Aorta (tissue), 5 donors: ENCODE results near the gene SYNPR. TPM values are rescaled to one million over a fixed set of nuclear protein-coding genes. Genes with fewer than 3 reads are reported as not detected.
"Not testable (repeated sequence)": the region's sequence is repeated elsewhere in the genome, so short reads cannot be mapped to it uniquely, and the experiment has no call there.

Experiments used
- ATAC-seq: fragments of 200-7000 bp; cut with Tn5 transposase; one replicate; pipeline ENCODE4 v1.9.1; 2022; ENCODE audit warnings: moderate library complexity; ENCODE audit not compliant: low FRiP score
- DNase-seq, 2 donors: peaks; one replicate each; pipeline ENCODE4 v3.0.0-alpha.2; 2020
- H3K27ac ChIP-seq, 2 donors: one replicate each; pipeline ENCODE4 v1.5.1; 2013; ENCODE audit warnings: low read length in 2 of 2, mild to moderate bottlenecking in 2 of 2, moderate library complexity in 2 of 2, control low read depth in 1 of 2, inconsistent platforms in 1 of 2, low read depth in 1 of 2
- H3K27me3 ChIP-seq, 2 donors: one replicate each; pipeline ENCODE4 v1.6.1; 2013; ENCODE audit warnings: control low read depth in 1 of 2, low read length in 1 of 2, mild to moderate bottlenecking in 1 of 2, moderate library complexity in 1 of 2; ENCODE audit not compliant: insufficient read depth in 2 of 2, control insufficient read depth in 1 of 2
- H3K36me3 ChIP-seq, 2 donors: one replicate each; pipeline ENCODE4 v1.6.1; 2013; ENCODE audit warnings: control low read depth in 1 of 2, low read length in 1 of 2, mild to moderate bottlenecking in 1 of 2; ENCODE audit not compliant: insufficient read depth in 2 of 2, control insufficient read depth in 1 of 2
- H3K4me1 ChIP-seq, 2 donors: one replicate each; pipeline ENCODE4 v1.6.1; 2013; ENCODE audit warnings: low read length in 2 of 2, control low read depth in 1 of 2, mild to moderate bottlenecking in 1 of 2, moderate library complexity in 1 of 2; ENCODE audit not compliant: insufficient read depth in 2 of 2, control insufficient read depth in 1 of 2
- H3K4me3 ChIP-seq, 2 donors: one replicate each; pipeline ENCODE4 v1.5.1; 2013; ENCODE audit warnings: low read length in 2 of 2, control low read depth in 1 of 2, mild to moderate bottlenecking in 1 of 2
- H3K9me3 ChIP-seq: one replicate; pipeline ENCODE4 v1.6.1; 2013; ENCODE audit warnings: mild to moderate bottlenecking, low read length; ENCODE audit not compliant: control insufficient read depth
- WGBS, 2 donors: extraction: QIAGEN DNeasy Blood & Tissue Kit; methylation state at CpG; one replicate each; pipeline ENCODE4 v1.1.7; 2013; 5-methylcytosine and 5-hydroxymethylcytosine counted together
- intact Hi-C, 2 donors: fragments of 100-400 bp; cut with DNase I; formaldehyde crosslinking; loops; one replicate each; pipeline versions ENCODE4 v1.14.2 to v1.15.0; 2022
- polyA plus RNA-seq, 2 donors: library from polyadenylated mRNA; stranded (reverse); fragments of 200-250 nt; gene quantifications; one replicate each; pipeline ENCODE4 v1.2.3, GENCODE V29; 2013
- total RNA-seq, 2 donors: library from RNA; stranded (reverse); fragmentation: NEBNext Ultra II Directional; extraction: Animal tissue kit (Norgen Biotek cat#: 25700); gene quantifications; one replicate each; pipeline ENCODE4 v1.2.1, GENCODE V29; 2021
- donor health status: healthy with polysubstance abuse.
- donor health status: Bipolar disorder and iron deficiency.
- donor health status: DM: no; HTN: no; CAD: no.
- donor health status: DM: no; HTN: no; CAD: no.
- donor health status: DM: yes; HTN: yes; CAD: no.

The SYNPR gene
- total and polyA plus RNA-seq, 4 donors, result not detected

DNA sequence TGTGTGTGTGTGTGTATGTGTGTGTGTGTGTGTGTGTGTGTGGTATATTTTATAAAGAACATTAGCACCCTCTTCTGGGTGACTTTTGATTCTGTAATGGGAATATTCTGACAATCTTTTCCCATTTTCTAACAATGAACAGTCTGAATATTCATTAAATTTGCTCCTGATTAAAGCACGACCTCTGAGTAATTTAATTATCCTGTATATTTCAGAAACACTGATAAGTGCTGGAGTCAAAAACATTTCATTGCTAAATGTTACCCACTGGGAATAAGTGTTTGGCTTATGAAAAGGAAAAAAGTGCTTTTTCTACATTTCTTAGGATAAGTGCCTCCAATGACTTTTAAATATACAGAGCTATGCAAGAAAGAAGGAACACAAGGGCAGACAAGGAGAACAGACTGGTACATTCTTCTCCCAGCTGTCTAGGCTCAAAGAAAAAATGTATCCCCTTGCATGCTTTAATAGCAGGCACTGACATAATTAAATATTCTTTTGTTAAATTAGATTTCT lies 32.3 kb upstream of the SYNPR start:
- Histone ChIP-seq H3K27ac (no peak overlapping the region), H3K27me3 (no peaks in the 10 kb centered on the region), H3K9me3 (peaks cover 3% of the 10 kb centered on the region), H3K4me3 (no peak overlapping the region), H3K36me3 (no peaks in the 10 kb centered on the region), H3K4me1 (no peaks in the 10 kb centered on the region)
- intact Hi-C loops, result no loop called here
- ATAC-seq, result no peak
- 7 to 48% methylated on average over 1 of the region's 1 CpG for WGBS, 2 donors
- DNase-seq, result no peak

DNA sequence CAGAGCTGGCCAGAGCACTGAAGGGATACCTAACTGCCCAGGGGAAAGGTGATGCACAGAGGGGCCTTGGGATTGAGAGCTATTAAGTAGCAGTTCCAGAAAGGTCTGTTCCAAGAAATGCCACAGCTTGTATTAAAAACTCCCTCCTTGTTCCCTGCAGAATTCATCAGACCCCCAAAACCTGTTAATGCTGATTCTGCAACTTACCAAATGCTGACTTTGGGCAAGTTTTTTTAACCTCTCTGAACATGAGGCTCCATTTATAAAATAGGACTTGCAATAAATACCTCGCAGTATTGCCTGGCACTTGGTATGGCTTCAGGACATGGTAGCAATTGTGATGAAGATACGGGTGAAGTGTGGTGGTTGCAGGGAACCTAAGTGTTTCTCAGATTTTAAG lies 30.1 kb upstream of the SYNPR start:
- ATAC-seq (no peak), DNase-seq (no peak)
- Histone ChIP-seq H3K4me1 (no peaks in the 10 kb centered on the region), H3K4me3 (no peak overlapping the region), H3K9me3 (peaks cover 3% of the 10 kb centered on the region), H3K36me3 (no peaks in the 10 kb centered on the region), H3K27me3 (no peaks in the 10 kb centered on the region), H3K27ac (no peak overlapping the region)
- intact Hi-C loops, result no loop called here
- WGBS, 2 donors, result 41 to 78% methylated on average over 2 of the region's 2 CpGs

DNA sequence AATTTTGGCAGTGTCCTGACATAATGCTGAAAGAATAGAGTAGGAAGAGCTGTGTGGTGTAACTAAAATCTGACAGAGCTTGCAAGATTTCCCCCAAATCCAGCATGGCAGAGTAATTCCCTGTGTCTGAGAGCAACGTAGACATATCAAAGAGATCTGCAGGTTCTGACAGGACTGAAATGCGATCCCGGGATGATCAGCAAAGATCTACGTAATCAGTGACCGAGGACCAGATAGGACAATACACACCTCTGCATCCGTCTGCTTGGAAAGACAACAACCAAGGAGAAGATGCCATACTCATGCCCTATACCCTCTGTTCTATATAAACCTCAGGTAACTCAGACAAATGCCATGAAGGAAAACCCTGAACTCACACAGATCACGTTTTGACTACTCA lies 26.6 kb upstream of the SYNPR start:
- no peaks in the 10 kb centered on the region for H3K27me3 ChIP-seq
- ATAC-seq, result no peak
- H3K27ac ChIP-seq, result no peak overlapping the region
- 56 to 57% methylated on average over 7 of the region's 7 CpGs for WGBS, 2 donors
- no peak for DNase-seq
- H3K9me3 ChIP-seq, result peaks cover 5% of the 10 kb centered on the region
- H3K4me1 ChIP-seq, result no peaks in the 10 kb centered on the region
- intact Hi-C loops, result no loop called here
- H3K36me3 ChIP-seq, result no peaks in the 10 kb centered on the region
- H3K4me3 ChIP-seq, result no peak overlapping the region

DNA sequence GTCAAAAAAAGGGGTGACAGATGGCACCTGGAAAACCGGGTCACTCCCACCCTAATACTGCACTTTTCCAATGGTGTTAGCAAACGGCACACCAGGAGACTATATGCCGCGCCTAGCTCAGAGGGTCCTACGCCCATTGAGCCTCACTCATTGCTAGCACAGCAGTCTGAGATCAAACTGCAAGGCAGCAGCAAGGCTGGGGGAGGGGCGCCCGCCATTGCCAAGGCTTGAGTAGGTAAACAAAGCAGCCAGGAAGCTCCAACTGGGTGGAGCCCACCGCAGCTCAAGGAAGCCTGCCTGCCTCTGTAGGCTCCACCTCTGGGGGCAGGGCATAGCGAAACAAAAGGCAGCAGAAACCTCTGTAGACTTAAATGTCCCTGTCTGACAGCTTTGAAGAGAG lies 22.3 kb upstream of the SYNPR start:
- ATAC-seq, H3K27me3 ChIP-seq, H3K4me1 ChIP-seq, H3K27ac ChIP-seq, H3K9me3 ChIP-seq, H3K4me3 ChIP-seq, intact Hi-C loops, H3K36me3 ChIP-seq, DNase-seq: not testable (repeated sequence)
- WGBS, 2 donors, result 84 to 87% methylated on average over 9 of the region's 9 CpGs

DNA sequence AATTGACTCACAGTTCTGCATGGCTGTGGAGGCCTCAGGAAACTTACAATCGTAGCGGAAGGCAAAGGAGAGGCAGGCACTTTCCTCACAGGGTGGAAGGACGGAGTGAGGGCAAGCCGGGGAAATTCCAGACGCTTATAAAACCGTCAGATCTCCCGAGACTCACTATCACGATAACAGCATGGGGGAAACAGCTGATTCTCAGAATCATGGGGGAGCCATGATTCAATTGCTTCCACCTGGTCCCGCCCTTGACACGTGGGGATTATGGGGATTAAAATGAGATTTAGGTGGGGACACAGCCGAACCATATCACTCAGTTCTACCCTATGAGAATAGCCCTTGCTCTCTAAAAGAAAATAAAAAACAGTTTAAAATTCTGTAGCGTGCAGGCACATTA lies 13.4 kb upstream of the SYNPR start:
- DNase-seq, result no peak
- peaks cover 1% of the 10 kb centered on the region for H3K9me3 ChIP-seq
- H3K36me3 ChIP-seq, result no peaks in the 10 kb centered on the region
- WGBS, 2 donors, result 62 to 69% methylated on average over 12 of the region's 12 CpGs
- intact Hi-C loops, result no loop called here
- H3K27ac ChIP-seq, result no peak overlapping the region
- H3K27me3 ChIP-seq, result no peaks in the 10 kb centered on the region
- H3K4me1 ChIP-seq, result no peaks in the 10 kb centered on the region
- H3K4me3 ChIP-seq, result no peak overlapping the region
- no peak for ATAC-seq

DNA sequence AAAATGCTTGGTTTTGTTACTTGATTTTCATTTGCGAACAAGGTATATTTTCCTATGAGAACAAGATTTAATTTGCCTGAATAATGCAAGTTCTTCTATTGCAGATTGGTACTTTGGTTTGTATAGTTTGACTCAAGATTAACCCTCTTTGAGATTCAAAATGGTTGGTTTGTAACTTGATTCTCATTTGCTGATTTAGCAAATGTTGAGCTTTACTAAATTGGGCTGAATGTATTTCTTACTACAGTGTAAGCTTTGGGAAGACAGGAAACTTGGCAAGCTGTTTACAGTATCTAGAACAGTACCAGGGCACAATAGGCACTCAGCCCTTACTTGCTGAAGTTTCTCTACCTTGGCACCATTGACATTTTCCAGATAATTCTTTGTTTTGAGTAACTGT lies 3.7 kb upstream of the SYNPR start:
- Histone ChIP-seq H3K27ac (no peak overlapping the region), H3K36me3 (no peaks in the 10 kb centered on the region), H3K4me3 (no peak overlapping the region), H3K27me3 (no peaks in the 10 kb centered on the region), H3K4me1 (no peaks in the 10 kb centered on the region), H3K9me3 (no peaks in the 10 kb centered on the region)
- WGBS, 2 donors, result 98 to 100% methylated on average over 1 of the region's 1 CpG
- intact Hi-C loops, result no loop called here
- ATAC-seq (no peak), DNase-seq (no peak)

DNA sequence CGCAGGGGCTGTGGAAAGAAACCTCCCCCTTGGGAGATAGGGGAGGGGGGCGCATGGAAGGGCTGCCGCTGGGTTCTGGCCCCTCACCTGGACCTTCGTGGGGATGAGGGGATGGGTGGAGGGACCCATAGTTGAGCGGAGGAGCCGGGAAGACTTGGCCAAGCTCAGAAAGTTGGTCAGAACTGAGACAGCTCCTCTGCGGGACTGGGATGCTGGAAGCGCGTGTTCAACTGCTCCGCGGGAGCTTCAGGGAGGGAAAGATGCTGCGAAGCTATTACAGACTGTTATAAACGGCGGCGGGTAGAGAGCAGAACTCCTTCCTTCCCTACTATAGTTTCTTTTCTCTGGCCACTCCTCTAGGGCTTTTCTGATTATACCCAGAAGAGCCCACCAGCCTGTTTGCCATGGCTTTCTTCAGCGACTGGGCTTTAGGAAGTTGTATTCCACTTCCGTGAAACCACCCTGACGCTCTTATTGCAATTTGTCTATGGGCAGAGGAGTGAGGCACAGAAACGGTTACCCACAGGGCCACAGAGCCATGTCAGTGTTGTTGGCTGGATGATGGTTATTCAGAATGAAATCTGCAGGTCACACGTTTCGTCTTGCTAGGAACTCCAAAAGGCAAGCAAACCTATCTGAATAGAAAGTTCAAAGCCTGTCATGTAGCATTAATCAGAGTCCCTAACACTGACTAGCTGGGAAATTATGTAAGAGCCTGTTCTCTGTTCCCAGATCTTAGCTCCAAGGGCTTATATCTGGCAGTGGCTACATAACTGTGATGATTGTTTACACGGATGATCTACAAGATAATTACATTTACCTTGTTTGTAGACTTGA lies 1.1 kb downstream of the SYNPR start:
- H3K36me3 ChIP-seq, result no peaks in the 10 kb centered on the region
- intact Hi-C loops, result no loop called here
- 2 to 4% methylated on average over 22 of the region's 22 CpGs for WGBS, 2 donors
- H3K27me3 ChIP-seq, result peaks cover 0 to 1% of the 10 kb centered on the region in 2 donors
- no peak overlapping the region for H3K4me3 ChIP-seq
- no peak overlapping the region for H3K27ac ChIP-seq
- DNase-seq (no peak), ATAC-seq (peak; percentile 36)
- H3K9me3 ChIP-seq, result no peaks in the 10 kb centered on the region
- H3K4me1 ChIP-seq, result no peaks in the 10 kb centered on the region

DNA sequence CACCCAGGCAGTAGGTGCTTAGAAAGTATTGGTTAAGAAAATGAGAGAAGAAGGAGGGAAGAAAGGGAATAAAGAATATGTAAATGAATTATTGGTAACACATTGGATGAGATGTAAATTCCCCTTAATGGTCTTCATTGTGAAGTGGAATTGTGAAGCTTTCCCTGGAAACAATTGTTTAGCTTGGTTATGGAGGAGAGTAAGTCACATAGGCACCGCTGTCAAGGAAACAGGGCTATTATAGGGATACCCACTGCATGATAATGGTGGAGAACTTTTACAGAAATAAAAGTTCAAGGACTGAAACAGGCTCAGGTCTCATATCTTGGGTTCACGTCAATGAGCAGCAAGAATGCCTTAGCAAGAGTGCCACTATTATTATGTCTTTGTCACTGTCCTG lies 9.5 kb downstream of the SYNPR start:
- Histone ChIP-seq H3K27me3 (no peaks in the 10 kb centered on the region), H3K4me1 (no peaks in the 10 kb centered on the region), H3K9me3 (no peaks in the 10 kb centered on the region), H3K4me3 (no peak overlapping the region), H3K36me3 (no peaks in the 10 kb centered on the region), H3K27ac (no peak overlapping the region)
- intact Hi-C loops, result no loop called here
- no peak for ATAC-seq
- no peak for DNase-seq
- 83 to 90% methylated on average over 2 of the region's 2 CpGs for WGBS, 2 donors

DNA sequence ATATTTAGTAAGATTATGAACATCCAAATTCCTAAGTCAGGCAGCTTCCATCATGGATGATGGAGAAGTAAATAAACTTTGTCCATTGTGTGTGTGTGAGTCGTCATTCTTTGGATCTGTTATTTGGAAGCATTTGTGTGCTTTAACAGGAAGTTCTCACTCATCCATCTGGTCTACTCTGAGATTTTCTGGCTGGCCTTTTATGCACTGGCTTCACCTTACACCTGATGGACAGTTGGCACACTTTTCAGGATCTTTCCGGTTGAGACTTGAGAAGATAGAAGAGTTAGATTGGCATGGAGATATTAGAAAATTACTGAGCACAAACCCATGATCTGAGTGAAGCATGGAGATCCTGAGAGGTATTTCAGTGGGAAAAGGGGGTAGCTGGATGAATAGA lies 12.6 kb downstream of the SYNPR start:
- no peak for ATAC-seq
- Histone ChIP-seq H3K27ac (no peak overlapping the region), H3K4me1 (no peaks in the 10 kb centered on the region), H3K4me3 (no peak overlapping the region), H3K36me3 (no peaks in the 10 kb centered on the region), H3K9me3 (no peaks in the 10 kb centered on the region), H3K27me3 (no peaks in the 10 kb centered on the region)
- intact Hi-C loops, result no loop called here
- DNase-seq, result no peak
- WGBS, 2 donors, result 46 to 60% methylated on average over 2 of the region's 2 CpGs
